GDM1 (cell line): ENCODE measurements around the gene PCSK5.
"Not testable (repeated sequence)": the region's sequence is repeated elsewhere in the genome, so short reads cannot be mapped to it uniquely, and the experiment has no call there.

Experiments
- DNase-seq: peaks from one replicate; lab custom pipeline; 2025; lab: John Stamatoyannopoulos, UW

The PCSK5 gene

DNA sequence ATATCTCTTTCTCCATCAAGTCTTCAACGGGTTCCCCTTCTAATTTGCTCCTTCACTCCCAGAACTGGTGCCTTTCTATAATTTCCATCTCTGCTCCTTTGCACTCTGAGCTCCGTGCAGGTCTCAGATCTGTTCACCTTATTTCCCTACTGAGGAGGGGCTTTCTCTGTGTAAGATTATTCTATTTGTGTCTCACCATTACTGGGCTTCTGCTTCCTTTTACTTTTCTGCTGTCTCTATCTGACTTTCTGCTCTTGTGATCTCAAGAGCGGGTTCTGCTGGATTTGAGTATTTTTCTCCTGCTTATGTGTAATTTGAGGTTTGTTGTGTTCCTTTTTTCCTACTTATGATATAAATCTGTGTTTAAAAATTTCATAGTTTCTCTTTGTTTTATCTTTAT lies 117.5 kb downstream of the PCSK5 start:
- DNase-seq, result no peak

DNA sequence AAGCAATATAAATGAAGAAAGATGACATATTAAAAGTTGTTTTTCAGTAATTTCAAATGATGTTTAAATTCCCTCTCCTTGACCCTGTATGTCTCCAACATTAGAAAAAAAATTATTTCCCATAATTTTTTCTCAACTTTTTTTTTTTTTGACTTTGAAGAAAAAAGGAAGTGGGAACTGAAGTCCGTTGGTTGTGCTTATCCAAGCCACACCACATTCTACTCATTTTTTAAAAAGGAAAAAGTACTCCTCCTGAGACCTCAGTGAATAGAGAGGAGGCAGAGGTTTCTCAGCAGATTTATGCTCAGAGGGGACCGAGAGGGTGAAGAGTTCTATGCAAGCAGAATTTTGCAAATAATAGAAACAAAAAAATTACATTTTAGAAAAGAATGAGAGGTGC lies 123.3 kb downstream of the PCSK5 start:
- no peak for DNase-seq

DNA sequence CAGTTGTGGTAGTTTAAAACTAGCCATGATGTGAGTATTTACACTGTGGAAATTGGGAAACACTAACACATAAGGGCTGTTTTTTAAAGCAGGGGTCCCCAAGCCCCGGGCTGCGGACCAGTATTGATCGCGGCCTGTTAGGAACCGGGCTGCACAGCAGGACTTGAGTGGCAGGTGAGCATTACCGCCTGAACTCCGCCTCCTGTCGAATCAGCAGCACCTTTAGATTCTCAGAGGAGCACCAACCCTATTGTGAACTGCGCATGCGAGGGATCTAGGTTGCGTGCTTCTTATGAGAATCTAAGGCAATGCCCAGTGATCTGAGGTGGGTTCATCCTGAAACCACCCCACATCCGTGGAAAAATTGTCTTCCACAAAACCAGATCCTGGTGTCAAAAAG lies 127.8 kb downstream of the PCSK5 start:
- DNase-seq, result no peak

DNA sequence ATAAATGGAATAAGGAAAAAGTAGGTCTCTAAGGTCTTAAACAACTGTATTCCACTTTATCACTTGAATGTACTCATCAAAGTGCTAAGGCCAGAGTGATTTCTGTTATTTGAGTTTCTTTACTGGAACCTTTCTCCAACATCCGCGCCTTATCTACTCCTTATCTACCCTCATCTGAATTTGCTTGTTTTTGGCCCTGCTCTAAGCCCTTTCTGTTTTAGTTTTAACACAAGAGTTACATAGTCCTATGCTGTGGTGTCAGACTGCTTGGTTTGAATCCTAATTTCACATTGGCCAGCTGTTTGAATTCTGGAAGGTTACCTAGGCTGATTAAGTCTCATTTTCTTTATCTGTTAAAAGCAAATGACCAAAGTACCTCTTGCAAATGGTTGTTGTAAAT lies 128.3 kb downstream of the PCSK5 start:
- DNase-seq, result no peak

DNA sequence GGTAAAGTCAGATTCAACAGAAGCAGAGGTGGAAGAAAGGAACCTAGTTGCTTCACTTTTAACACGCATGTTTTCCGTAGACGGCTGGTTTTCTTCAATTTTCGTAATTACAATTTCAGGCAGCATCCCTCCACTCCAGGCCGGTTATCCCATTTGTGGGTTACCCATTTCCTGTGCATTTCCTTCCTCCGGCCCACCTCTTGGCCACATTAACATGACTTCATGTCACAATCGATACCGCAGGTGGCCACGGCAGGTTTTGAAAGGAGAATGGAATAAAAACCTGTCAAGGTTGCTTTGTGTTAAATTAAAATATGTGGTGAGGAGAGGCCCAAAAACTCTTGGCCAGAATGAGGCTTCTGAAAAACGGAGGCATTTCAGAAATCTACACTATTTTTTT lies 130.2 kb downstream of the PCSK5 start:
- DNase-seq, result no peak

DNA sequence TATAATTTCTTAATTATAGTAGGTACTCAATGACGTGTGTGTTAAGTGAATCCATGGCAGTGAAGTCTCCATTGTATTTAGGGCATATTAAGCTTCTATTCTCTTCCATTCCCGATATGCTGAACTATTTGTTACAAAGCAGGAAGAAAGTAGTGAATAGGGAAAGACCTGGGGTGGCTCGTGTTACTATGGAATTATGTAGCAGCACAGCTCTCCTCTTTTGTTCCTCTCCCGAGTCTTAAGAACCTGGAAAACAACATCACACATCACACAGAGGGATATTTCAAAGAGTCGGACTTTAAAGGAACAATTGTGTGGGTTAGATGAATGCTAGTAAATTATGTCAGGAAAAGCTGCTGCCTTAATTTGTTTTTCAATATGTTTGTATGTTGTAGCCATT lies 131.8 kb downstream of the PCSK5 start:
- no peak for DNase-seq

DNA sequence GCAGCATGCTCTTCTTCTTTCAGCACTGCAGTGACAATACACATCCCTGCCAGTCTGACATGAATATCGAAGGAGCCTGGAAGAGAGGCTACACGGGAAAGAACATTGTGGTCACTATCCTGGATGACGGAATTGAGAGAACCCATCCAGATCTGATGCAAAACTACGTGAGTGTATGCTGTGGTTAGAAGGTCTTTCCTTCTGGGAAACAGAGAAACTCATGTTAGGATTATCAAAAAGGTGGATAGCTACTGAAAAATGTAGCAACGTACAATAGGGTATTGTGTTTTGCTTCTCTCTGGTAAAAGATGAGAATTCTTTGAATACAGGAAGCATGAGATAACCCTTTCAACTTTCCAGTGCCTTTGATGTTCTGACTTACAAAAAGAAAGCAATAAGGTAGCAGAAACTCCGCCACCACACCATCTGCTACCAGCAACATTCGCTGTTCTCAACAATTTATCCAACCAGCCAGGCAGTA lies 133.3 kb downstream of the PCSK5 start:
- DNase-seq, result no peak

DNA sequence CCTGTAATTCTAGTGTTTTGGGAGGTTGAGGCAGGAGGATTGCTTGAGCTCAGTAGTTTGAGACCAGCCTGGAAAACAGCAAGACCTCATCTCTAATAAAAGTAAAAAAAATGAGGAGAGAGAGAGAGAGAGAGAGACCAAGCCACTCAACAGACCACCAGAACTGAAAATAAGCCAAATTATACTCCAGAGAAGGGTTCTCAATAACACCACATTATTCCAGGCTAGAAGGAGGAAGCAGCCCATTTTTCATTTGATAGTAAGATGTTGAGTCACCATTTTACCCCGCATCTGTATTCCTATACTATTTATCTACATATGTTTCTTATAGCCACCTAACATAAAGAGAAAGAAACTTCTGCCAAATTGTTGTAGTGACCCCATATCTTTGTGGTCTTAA lies 134.8 kb downstream of the PCSK5 start:
- DNase-seq, result no peak

DNA sequence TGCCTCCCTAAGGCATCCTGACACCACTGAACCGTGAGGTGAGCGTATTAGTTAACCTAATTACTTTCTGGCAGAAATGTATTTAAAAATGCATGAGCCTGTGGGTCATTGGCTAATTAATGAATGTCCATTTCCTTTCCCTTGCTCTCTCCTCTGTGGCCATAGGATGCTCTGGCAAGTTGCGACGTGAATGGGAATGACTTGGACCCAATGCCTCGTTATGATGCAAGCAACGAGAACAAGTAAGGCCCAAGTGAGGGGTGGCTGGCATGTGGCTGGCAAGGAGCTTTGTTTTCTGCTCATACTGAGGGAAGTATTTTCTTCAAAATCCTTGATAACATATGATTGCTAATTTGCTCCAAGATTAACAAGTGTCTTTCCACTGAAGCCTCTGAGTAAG lies 136.3 kb downstream of the PCSK5 start:
- no peak for DNase-seq

DNA sequence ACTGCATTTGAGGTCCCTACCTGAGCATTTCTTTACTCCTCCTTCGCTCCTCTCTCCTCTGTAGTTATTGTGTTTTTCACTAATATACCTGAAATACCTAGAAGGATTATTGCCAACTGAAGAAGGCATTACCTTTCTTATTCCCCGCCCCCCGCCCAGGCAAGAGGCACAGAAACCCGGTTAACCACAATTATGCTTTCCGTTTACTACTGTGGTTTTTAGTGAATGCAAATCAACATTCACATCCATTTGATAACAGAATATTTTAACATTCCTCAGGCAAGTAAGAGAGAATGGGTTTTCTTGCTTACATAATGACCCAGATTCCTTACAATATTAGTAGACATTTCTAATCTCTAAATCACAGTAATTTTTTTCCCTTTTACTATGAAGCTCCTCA lies 136.9 kb downstream of the PCSK5 start:
- no peak for DNase-seq

DNA sequence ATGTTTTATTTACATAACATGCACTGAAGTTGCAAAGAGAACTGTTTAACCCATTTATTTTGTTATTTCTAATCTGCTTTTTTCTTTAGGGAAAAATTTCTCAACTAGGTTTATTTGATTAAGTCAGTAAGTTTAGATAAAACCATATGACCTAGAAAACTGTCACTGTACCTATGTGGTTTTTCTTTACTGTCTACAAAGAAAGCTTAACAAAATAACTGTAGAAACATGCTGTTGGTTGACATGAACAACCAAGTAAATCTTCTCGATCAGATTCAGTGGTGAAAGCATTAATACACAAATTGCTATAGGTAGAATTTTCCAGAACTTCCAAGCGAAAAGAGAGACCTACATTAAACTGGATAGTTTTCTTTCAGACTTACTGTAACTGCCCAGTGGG lies 137.4 kb downstream of the PCSK5 start:
- DNase-seq, result no peak

DNA sequence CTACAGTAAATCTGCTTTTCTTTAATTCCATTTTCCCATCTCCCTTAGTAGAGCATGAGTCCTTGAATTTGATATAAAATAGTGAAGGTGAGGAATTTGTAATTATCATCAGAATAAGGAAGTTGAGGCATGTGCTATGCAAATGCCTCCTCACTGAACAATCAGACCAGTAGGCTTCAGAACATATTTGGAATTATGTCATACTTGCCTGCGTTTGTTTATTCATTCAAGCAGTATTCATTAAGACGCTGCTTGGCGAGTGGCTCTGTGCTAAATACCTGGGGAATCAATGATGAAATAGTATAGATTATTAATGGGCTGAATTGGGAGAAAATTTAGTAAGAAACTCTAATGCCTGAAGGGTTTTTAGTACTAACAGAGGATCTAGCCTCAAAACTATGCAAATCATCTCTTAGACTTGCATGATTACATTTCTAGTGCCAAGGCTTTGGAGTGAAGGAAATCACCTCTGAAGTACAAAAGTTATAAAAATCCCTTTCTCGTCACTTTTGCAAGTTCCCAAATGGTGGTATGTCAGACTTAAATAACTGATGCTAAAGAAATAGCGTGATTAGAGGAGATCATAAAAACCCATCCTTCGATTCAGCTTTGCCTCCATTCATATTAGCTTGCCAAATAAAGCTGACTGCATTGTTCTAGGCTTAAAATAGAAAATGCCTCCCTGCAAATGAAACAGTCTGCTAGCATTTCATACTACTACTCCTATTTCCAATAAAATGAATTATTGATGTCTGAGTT lies 141.7 kb downstream of the PCSK5 start:
- no peak for DNase-seq

DNA sequence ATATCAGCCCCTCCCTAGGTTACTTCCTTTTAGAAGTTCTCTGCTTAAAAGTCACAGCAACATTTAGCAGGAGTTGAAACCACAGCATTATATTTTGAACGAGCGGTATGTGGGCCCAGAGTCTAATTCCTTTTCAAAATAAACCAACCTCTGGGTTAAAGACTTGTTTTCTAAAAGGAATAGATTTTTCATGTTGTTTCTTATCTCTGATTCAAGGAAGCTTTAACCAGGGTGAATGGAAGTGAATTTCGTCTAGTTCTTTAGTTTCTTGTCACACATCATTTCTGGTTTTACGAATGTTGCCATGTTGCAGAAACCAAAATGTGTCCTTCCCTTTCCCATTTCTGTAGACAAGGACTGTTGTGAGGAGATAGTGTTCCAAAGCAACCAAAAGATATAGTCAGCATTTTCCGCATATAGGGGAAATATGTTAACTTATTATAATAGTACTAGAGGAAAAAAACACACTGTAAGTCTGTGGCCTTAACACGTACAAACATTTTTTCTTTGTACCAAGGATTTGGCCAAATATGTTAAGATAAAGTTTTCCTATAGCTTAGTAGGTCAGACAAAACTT lies 142.4 kb downstream of the PCSK5 start:
- DNase-seq, result no peak

DNA sequence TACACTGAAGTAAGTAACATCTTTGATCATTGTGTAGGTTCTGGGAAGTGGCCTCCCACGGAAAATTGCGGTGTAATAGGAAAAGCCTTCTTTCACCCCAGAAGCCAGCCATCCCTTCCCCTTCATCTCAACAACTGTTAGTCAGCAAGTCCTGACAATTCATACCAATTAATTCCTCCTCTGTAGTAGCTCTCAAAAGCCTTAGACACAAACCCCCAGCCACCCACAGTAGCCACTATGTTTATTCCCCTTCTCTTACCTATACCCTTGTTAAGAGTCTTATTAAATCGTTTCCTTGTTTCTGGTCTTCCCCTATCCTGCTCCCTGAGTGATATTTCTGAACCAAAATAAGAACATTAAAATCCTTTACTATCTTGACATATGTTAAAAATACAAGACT lies 143.6 kb downstream of the PCSK5 start:
- DNase-seq, result no peak

DNA sequence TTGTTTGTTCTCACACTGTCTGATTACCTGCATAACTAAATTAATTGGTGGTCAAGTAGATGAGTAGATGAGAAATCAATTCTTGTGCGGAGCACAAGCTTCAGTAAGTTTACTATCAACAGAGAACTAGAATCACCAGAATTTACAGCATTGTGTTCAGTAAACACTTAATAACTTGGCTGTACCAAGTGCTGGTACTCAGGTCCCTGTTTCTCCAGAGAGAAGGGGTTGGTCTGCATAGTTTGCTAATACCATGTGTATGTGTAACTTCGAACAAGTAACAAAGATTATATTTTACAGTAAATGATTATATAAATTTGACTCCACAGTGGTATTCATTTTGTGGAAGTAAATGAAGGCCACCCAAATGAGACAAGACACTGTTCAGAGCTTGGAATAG lies 146.3 kb downstream of the PCSK5 start:
- DNase-seq, result no peak

DNA sequence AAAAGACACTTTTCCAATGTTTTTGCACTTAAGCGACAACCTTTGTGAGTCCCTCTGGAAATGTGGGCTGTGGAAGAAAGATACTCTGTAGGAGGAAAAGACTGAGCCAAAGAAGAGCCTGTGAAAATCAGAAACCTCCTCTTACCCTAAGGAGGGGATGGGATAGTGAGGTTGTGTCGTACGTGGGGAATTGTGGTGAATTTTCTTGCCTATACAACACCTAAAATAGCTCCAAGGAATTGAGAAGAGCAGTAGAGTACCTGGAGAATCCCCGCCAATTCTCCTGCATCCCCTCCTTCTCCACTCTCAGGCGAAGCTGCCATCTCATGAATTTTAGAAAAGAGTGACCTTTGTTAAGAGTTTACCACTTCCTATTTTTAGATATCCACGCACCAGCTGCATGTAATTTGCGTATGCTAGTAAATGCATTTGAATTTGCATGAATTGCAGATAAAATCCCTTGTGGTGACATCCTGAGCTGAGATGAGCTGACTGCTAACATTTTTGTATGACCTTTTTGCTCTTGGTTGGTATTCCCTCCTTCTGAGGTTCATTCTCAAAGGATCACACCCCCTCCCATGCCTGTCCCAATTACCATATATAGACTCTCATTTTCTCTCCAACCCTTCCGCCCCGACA lies 147.2 kb downstream of the PCSK5 start:
- no peak for DNase-seq

DNA sequence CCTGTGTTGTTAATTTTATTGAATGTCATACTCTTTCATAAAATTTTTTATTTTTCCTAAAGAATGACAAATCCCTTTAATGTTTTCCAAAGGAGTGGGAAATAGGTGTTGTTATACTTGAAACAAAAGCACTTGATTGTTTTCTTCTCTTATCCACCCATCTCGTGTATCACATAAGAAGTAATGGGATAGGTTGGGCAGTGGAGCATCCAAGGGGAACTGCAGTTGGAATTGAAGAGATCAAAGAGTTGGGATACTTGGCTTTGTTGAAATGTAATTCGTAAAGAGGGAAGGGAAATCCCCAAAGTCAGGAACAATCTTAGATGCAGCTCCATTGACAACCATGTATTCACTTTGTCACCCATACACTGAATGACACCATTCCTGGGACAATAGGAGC lies 148.0 kb downstream of the PCSK5 start:
- no peak for DNase-seq

DNA sequence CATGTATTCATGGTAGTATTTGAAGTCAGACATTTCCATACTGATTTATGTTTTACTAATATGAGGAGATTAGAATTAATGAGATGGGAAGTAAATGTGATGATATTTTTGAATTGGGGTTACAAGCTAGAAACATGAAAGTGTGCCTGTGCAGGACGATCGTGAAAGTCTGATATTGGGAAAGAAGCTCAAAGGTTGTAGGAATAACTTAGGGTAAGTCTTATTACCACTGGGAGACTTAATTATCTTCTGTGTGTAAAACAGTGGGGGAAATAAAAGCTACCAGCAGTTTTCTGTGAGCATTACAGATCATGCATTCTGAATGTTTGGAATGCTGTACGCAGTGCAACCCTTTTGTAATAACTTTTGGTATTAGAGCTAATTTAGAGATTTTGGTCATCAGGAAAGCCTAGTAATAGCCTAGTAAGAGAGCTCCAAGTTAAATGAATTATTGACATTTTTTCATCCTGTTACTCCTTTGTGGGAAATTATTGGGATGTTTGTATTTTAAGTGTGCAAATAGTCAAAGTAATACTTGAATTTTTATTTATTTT lies 153.9 kb downstream of the PCSK5 start:
- DNase-seq, result no peak

DNA sequence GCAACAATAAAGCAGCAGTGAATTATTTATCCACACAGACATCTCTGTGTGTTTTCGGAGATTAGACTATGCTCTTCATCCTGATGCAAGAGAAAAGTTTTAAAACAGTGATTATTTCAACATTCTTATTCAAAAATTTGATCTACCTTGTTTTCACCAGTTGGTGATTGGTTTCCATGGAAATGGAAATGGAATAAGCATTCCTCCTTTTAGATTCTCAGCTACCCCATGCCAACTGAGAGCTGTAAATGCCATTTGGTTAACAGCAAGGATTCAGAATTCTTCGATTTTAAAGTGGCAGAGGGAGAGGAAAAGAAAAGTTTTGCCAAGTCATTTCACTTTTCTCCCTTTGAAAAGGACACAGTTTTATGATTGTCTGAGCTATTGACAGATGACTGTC lies 154.7 kb downstream of the PCSK5 start:
- DNase-seq, result no peak

DNA sequence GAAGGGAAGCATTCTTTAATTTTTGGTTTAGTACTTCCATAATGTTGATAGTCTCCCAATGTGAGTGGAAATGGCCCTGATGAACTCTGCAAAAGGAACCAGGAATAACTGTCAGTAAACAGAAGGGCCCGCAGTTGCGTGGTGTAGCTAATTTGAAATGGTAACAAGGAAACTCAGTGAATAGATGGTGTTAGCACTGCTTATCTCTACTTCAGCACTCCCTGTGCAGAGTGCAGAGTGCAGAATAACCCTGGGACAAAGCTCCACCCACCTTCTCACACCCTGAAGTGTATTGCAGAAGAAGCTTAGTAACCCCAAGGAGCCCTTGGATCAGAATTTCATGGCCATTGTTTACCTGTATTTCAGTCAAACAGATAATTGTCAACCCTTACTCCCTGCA lies 158.9 kb downstream of the PCSK5 start:
- no peak for DNase-seq

DNA sequence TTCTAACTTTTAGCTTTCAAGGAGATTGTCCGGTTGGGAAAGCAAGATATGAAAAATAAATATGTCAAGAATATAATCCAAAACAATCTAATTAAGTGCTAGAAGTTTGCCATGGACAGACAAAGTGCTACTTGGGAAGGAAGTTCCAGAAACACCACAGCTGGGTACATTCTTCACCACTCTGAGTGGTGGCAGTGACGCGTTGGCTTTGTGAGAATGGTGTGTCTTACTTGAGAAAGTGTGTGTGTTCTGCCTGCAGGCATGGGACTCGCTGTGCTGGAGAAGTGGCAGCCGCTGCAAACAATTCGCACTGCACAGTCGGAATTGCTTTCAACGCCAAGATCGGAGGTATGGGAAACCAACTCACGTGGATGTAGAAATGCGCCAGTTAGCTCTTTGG lies 177.2 kb downstream of the PCSK5 start:
- no peak for DNase-seq

DNA sequence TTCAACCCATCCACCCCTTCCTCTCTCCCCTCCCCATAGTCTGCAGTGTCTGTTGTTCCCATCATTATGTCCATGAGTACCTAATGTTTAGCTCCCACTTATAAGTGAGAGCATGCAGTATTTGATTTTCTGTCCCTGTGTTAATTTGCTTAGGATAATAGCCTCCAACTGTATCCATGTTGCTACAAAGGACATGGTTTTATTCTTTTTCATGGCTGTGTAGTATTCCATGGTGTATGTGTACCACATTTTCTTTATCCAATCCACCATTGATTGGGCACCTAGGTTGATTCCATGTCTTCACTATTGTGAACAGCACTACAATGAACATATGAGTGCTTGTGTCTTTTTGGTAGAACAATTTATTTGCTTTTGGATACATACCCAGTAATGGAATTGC lies 187.1 kb downstream of the PCSK5 start:
- no peak for DNase-seq

DNA sequence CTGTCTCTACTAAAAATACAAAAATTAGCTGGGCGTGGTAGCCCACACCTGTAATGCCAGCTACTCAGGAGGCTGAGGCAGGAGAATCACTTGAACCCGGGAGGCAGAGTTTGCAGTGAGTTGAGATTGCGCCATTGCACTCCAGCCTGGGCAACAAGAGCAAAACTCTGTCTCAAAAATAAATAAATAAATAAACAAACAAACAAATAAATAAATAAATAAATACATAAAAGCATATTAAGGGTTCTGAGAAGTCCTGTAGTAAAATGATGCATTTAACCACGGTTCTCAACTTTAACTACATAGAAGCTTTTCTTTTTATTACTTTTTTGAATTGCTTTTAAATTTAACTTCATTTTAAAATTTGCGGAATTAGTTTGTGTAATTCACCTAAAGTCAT lies 190.8 kb downstream of the PCSK5 start:
- not testable (repeated sequence) for DNase-seq
